SK-N-SH (cell line): ENCODE data around the gene SMIM28. TPM values are rescaled to one million over a fixed set of nuclear protein-coding genes. Genes with fewer than 3 reads are reported as not detected.

Experiments
- CTCF ChIA-PET: fragments of 300-600, 350-600 bp; formaldehyde crosslinking; extraction: SDS; loops from one replicate; lab custom pipeline; 2021; lab: Yijun Ruan, JAX
- POLR2A ChIA-PET: fragments of 350-600 bp; sonication (Branson Sonifier 250); formaldehyde crosslinking; extraction: SDS; loops from one replicate; lab custom pipeline; 2020; ENCODE audit warnings: antibody characterized with exemption, inconsistent platforms; lab: Yijun Ruan, JAX
- DNase-seq: peaks from one replicate; pipeline ENCODE4 v3.0.0; 2012
- H2AFZ ChIP-seq: fragments of 200-600 bp; sonication (generic); 2 replicates; pipeline ENCODE4 v1.8.1; 2016; ENCODE audit warnings: antibody characterized with exemption, mild to moderate bottlenecking, low read depth
- H3F3A ChIP-seq: fragments of 200-600 bp; sonication (generic); replicated peaks from 2 replicates; pipeline ENCODE3; 2016; ENCODE audit warnings: antibody characterized with exemption, mild to moderate bottlenecking; ENCODE audit not compliant: insufficient read depth
- H3K27ac ChIP-seq, 2 experiments: fragments of 200-500 bp in 1 of 2; fragments of 200-600 bp in 1 of 2; sonication (Bioruptor generic) in 1 of 2; sonication (generic), shearing (Covaris generic) in 1 of 2; 2 replicates each; pipeline versions ENCODE4 v1.5.1 to v1.6.1; 2014 to 2016; ENCODE audit warnings: low read depth in 2 of 2, inconsistent platforms in 1 of 2, low read length in 1 of 2, mild to moderate bottlenecking in 1 of 2, mixed read lengths in 1 of 2
- H3K27me3 ChIP-seq: fragments of 200-600 bp; sonication (generic), shearing (Covaris generic); 2 replicates; pipeline ENCODE4 v1.6.1; 2016; ENCODE audit warnings: mixed run types; ENCODE audit not compliant: insufficient read depth
- H3K36me3 ChIP-seq, 2 experiments: fragments of 200-500 bp in 1 of 2; fragments of 200-600 bp in 1 of 2; sonication (Bioruptor generic) in 1 of 2; sonication (generic) in 1 of 2; replicated peaks in 1 of 2; 2 replicates each; pipeline versions ENCODE3 to v1.5.1; 2014 to 2016; ENCODE audit warnings: low read length in 1 of 2, mild to moderate bottlenecking in 1 of 2; ENCODE audit not compliant: insufficient read depth in 2 of 2, control insufficient read depth in 1 of 2
- H3K4me1 ChIP-seq, 2 experiments: fragments of 200-500 bp in 1 of 2; fragments of 200-600 bp in 1 of 2; sonication (Bioruptor generic) in 1 of 2; sonication (generic), shearing (Covaris generic) in 1 of 2; 2 replicates each; pipeline versions ENCODE4 v1.5.1 to v1.6.1; 2014 to 2016; ENCODE audit warnings: low read depth in 1 of 2, low read length in 1 of 2, mixed run types in 1 of 2; ENCODE audit not compliant: insufficient read depth in 2 of 2, control insufficient read depth in 1 of 2
- H3K4me2 ChIP-seq: fragments of 200-600 bp; sonication (generic), shearing (Covaris generic); 2 replicates; pipeline ENCODE4 v1.6.1; 2017; ENCODE audit warnings: mixed run types
- H3K4me3 ChIP-seq, 2 experiments: fragments of 200-500 bp in 1 of 2; fragments of 200-600 bp in 1 of 2; sonication (Bioruptor generic) in 1 of 2; sonication (generic), shearing (Covaris generic) in 1 of 2; 2 replicates each; pipeline versions ENCODE4 v1.5.1 to v1.8.1; 2014 to 2016; ENCODE audit warnings: low read depth in 2 of 2, inconsistent platforms in 1 of 2, low read length in 1 of 2, mild to moderate bottlenecking in 1 of 2, mixed read lengths in 1 of 2, moderate library complexity in 1 of 2
- H3K79me2 ChIP-seq: fragments of 200-600 bp; sonication (generic); 2 replicates; pipeline ENCODE4 v1.8.1; 2017; ENCODE audit warnings: mild to moderate bottlenecking; ENCODE audit not compliant: insufficient read depth
- H3K9ac ChIP-seq: fragments of 200-600 bp; sonication (generic); 2 replicates; pipeline ENCODE4 v1.6.1; 2017; ENCODE audit warnings: mixed run types
- H3K9me2 ChIP-seq: fragments of 200-600 bp; sonication (generic); 2 replicates; pipeline ENCODE4 v1.6.1; 2017; ENCODE audit warnings: mixed run types
- H3K9me3 ChIP-seq: fragments of 200-600 bp; sonication (generic); 2 replicates; pipeline ENCODE4 v1.6.1; 2017; ENCODE audit warnings: mixed run types, mild to moderate bottlenecking, moderate library complexity
- H4K20me1 ChIP-seq: fragments of 200-600 bp; sonication (generic); 2 replicates; pipeline ENCODE4 v1.6.1; 2017; ENCODE audit warnings: mild to moderate bottlenecking, mixed run types; ENCODE audit not compliant: insufficient read depth
- CHD2 ChIP-seq: fragments of 150-350 bp; IDR thresholded peaks from 2 replicates; pipeline ENCODE4 v1.6.1; 2018; ENCODE audit warnings: low read length; ENCODE audit not compliant: partially characterized antibody
- ELF1 ChIP-seq: IDR thresholded peaks from 2 replicates; pipeline ENCODE4 v1.4.0; 2012
- EP300 ChIP-seq, 2 experiments: IDR thresholded peaks; 2 replicates each; pipeline versions ENCODE4 v1.4.0 to v1.6.1; 2012; ENCODE audit warnings: borderline replicate concordance in 1 of 2, low read depth in 1 of 2, low read length in 1 of 2
- EZH2phosphoT487 ChIP-seq: fragments of 200-600 bp; sonication (generic); IDR thresholded peaks from 2 replicates; pipeline ENCODE4 v1.6.1; 2017; ENCODE audit warnings: low read depth, mixed run types, mild to moderate bottlenecking, antibody characterized with exemption, moderate library complexity, borderline replicate concordance
- FOXJ3 ChIP-seq: sonication (generic); formaldehyde crosslinking; IDR thresholded peaks from 2 replicates; pipeline ENCODE4 v1.5.1; 2020; ENCODE audit warnings: mild to moderate bottlenecking, missing genetic modification reagents
- FOXM1 ChIP-seq: IDR thresholded peaks from 2 replicates; pipeline ENCODE4 v1.4.0; 2012; ENCODE audit warnings: low read depth, mild to moderate bottlenecking
- GABPA ChIP-seq: IDR thresholded peaks from 2 replicates; pipeline ENCODE4 v1.4.0; 2012; ENCODE audit warnings: low read depth, mild to moderate bottlenecking
- IRF3 ChIP-seq: fragments of 150-350 bp; IDR thresholded peaks from 2 replicates; pipeline ENCODE4 v1.6.1; 2016; ENCODE audit warnings: mild to moderate bottlenecking, low read depth, low read length
- JUND ChIP-seq: IDR thresholded peaks from 2 replicates; pipeline ENCODE4 v1.4.0; 2012
- MAX ChIP-seq: IDR thresholded peaks from 2 replicates; pipeline ENCODE4 v1.4.0; 2012; ENCODE audit warnings: low read depth
- MEF2A ChIP-seq: IDR thresholded peaks from 2 replicates; pipeline ENCODE4 v1.4.0; 2012; ENCODE audit warnings: low read depth, borderline replicate concordance
- MXI1 ChIP-seq: IDR thresholded peaks from 2 replicates; pipeline ENCODE4 v1.6.1; 2012; ENCODE audit warnings: mild to moderate bottlenecking, low read depth, low read length, improper control_type of control experiment
- NFIC ChIP-seq: IDR thresholded peaks from 2 replicates; pipeline ENCODE4 v1.4.0; 2012; ENCODE audit warnings: borderline replicate concordance
- RCOR1 ChIP-seq: fragments of 150-350 bp; IDR thresholded peaks from 2 replicates; pipeline ENCODE4 v1.6.1; 2017; ENCODE audit warnings: antibody characterized with exemption, low read length
- REST ChIP-seq: IDR thresholded peaks from 2 replicates; pipeline ENCODE4 v1.6.1; 2012; ENCODE audit warnings: mild to moderate bottlenecking, low read depth, low read length, moderate library complexity
- RFX5 ChIP-seq: IDR thresholded peaks from 2 replicates; pipeline ENCODE4 v1.6.1; 2012; ENCODE audit warnings: mild to moderate bottlenecking, improper control_type of control experiment, low read length
- RXRA ChIP-seq: IDR thresholded peaks from 2 replicates; pipeline ENCODE4 v1.4.0; 2012; ENCODE audit warnings: low read depth, mild to moderate bottlenecking, borderline replicate concordance
- SMC3 ChIP-seq: IDR thresholded peaks from 2 replicates; pipeline ENCODE4 v1.6.1; 2012; ENCODE audit warnings: low read depth, low read length, improper control_type of control experiment
- USF1 ChIP-seq: IDR thresholded peaks from 2 replicates; pipeline ENCODE4 v1.4.0; 2012; ENCODE audit warnings: low read depth, borderline replicate concordance
- USF2 ChIP-seq: fragments of 150-350 bp; IDR thresholded peaks from 2 replicates; pipeline ENCODE4 v1.6.1; 2017; ENCODE audit warnings: antibody characterized with exemption, low read length, low read depth, borderline replicate concordance
- WGBS: methylation state at CpG from one replicate; pipeline ENCODE4 v1.1.6; 2017; ENCODE audit warnings: low lambda C conversion rate; 5-methylcytosine and 5-hydroxymethylcytosine counted together
- polyA plus RNA-seq, 3 experiments: library from polyadenylated mRNA; depleted of rRNA; stranded (reverse); fragments of >200 nt; gene quantifications; 2 replicates each; pipeline ENCODE4 v1.2.3, GENCODE V29; 2012

SMIM28 gene
- polyA plus RNA-seq, 1 of the 3 experiments (the other 2 are of a cell fraction) = not detected

GRCh38 chr6:138396709-138397108 is 19.0 kb downstream of the SMIM28 start:
- 37% methylated on average over 5 of the region's 5 CpGs for WGBS
- Histone ChIP-seq H3K9ac (no peak overlapping the region), H3K36me3 (no peaks in the 10 kb centered on the region), H4K20me1 (no peaks in the 10 kb centered on the region), H3K27ac (no peak overlapping the region), H3K4me3 (no peak overlapping the region), H3K4me2 (no peak overlapping the region), H3K79me2 (no peaks in the 10 kb centered on the region)
- CTCF ChIA-PET = no interaction called here
- no peak for DNase-seq
- TF ChIP-seq FOXM1 (no peak), SMC3 (no peak), RFX5 (no peak), MEF2A (no peak), RCOR1 (no peak), USF2 (no peak), GABPA (no peak), RXRA (no peak), MXI1 (no peak), CHD2 (no peak), REST (no peak), EP300 (IDR thresholded peaks at IDR 0.05; ENCODE audit: borderline replicate concordance in 1 of 2, low read depth in 1 of 2, low read length in 1 of 2) (no peak), NFIC (no peak), JUND (no peak), USF1 (no peak), IRF3 (no peak), EZH2phosphoT487 (no peak), FOXJ3 (CRISPR knock-in tag) (no peak), MAX (no peak), ELF1 (no peak)
- TF ChIP-seq, all 33 proteins: peak for 0
- no peaks in the 10 kb centered on the region for H3K4me1 ChIP-seq
- no peaks in the 10 kb centered on the region for H3K9me3 ChIP-seq
- H3F3A ChIP-seq = no peaks in the 10 kb centered on the region
- no peaks in the 10 kb centered on the region for H3K9me2 ChIP-seq
- H2AFZ ChIP-seq = no peak overlapping the region
- POLR2A ChIA-PET = no interaction called here
- no peaks in the 10 kb centered on the region; the same call in 1 of the 2 replicates for H3K27me3 ChIP-seq
